M059J (cell line): Measurements from ENCODE around the gene IGF2R. TPM values are rescaled to one million over a fixed set of nuclear protein-coding genes. Genes with fewer than 3 reads are reported as not detected.
A peak's percentile ranks its signal among the peaks of the same experiment; 100 is the strongest.
"Not testable (repeated sequence)": the region's sequence is repeated elsewhere in the genome, so short reads cannot be mapped to it uniquely, and the experiment has no call there.

Experiments
- DNase-seq: peaks from one replicate; pipeline ENCODE4 v3.0.0-alpha.2; 2012; ENCODE audit warnings: low read depth
- total RNA-seq: library from RNA; depleted of rRNA; stranded (reverse); fragments of >200 nt; shearing (Covaris generic); gene quantifications from 2 replicates; pipeline ENCODE4 v1.2.3, GENCODE V29; 2014

Gene IGF2R
- total RNA-seq, 1 experiment from 2014 or later: 67.8 TPM

- DNase-seq: no peak
Measured at GRCh38 chr6:160073272-160073671, 104.4 kb downstream of the IGF2R start.

GRCh38 chr6:160076009-160076408 lies 107.1 kb downstream of the IGF2R start:
- DNase-seq: no peak

- no peak for DNase-seq
Measured at GRCh38 chr6:160077024-160077423, 108.1 kb downstream of the IGF2R start.

GRCh38 chr6:160077526-160077925 lies 108.6 kb downstream of the IGF2R start:
- DNase-seq: no peak

- no peak for DNase-seq
Measured at GRCh38 chr6:160078883-160079685, 110.2 kb downstream of the IGF2R start.

GRCh38 chr6:160079686-160080043 lies 110.8 kb downstream of the IGF2R start:
- DNase-seq: no peak

GRCh38 chr6:160080097-160080496 lies 111.2 kb downstream of the IGF2R start:
- no peak for DNase-seq

- no peak for DNase-seq
Measured at GRCh38 chr6:160081398-160081797, 112.5 kb downstream of the IGF2R start.

- no peak for DNase-seq
Measured at GRCh38 chr6:160082627-160083026, 113.7 kb downstream of the IGF2R start.

- no peak for DNase-seq
Measured at GRCh38 chr6:160084198-160084776, 115.4 kb downstream of the IGF2R start.

- no peak for DNase-seq
Measured at GRCh38 chr6:160085226-160085625, 116.3 kb downstream of the IGF2R start.

- DNase-seq: no peak
Measured at GRCh38 chr6:160085713-160086505, 117.0 kb downstream of the IGF2R start.

GRCh38 chr6:160086754-160087153 lies 117.9 kb downstream of the IGF2R start:
- no peak for DNase-seq

- peak; percentile 66 for DNase-seq
Measured at GRCh38 chr6:160088069-160088783, 119.3 kb downstream of the IGF2R start.

- DNase-seq: no peak
Measured at GRCh38 chr6:160088784-160089533, 120.1 kb downstream of the IGF2R start.

- no peak for DNase-seq
Measured at GRCh38 chr6:160089534-160089897, 120.6 kb downstream of the IGF2R start.

- not testable (repeated sequence) for DNase-seq
Measured at GRCh38 chr6:160090442-160091239, 121.8 kb downstream of the IGF2R start.

GRCh38 chr6:160092176-160092575 lies 123.3 kb downstream of the IGF2R start:
- DNase-seq: not testable (repeated sequence)

GRCh38 chr6:160092602-160093001 lies 123.7 kb downstream of the IGF2R start:
- no peak for DNase-seq

GRCh38 chr6:160093061-160093460 lies 124.2 kb downstream of the IGF2R start:
- no peak for DNase-seq

GRCh38 chr6:160093946-160094345 lies 125.1 kb downstream of the IGF2R start:
- no peak for DNase-seq
